MG63 (cell line): Measurements from ENCODE around the gene STX1B. TPM values are rescaled to one million over a fixed set of nuclear protein-coding genes. Genes with fewer than 3 reads are reported as not detected.

Source experiments
- DNase-seq: peaks from one replicate; pipeline ENCODE4 v3.0.0-alpha.2; 2020
- H3K27me3 ChIP-seq: fragments of 250-450 bp; sonication (Bioruptor Pico); 2 replicates; pipeline ENCODE4 v1.5.1; 2020; ENCODE audit warnings: mild to moderate bottlenecking, moderate library complexity
- H3K36me3 ChIP-seq: fragments of 250-450 bp; sonication (Bioruptor Pico); 2 replicates; pipeline ENCODE4 v1.5.1; 2020; ENCODE audit warnings: mild to moderate bottlenecking, moderate library complexity
- H3K4me3 ChIP-seq: fragments of 250-450 bp; sonication (Bioruptor Pico); 2 replicates; pipeline ENCODE4 v1.5.1; 2020; ENCODE audit warnings: mild to moderate bottlenecking, moderate library complexity
- H3K9me3 ChIP-seq: fragments of 250-450 bp; sonication (Bioruptor Pico); 2 replicates; pipeline ENCODE4 v1.5.1; 2020; ENCODE audit warnings: mild to moderate bottlenecking, moderate library complexity
- total RNA-seq: library from RNA; depleted of rRNA; stranded (reverse); fragments of >200 nt; shearing (Covaris generic); gene quantifications from 2 replicates; pipeline ENCODE4 v1.2.3, GENCODE V29; 2014; ENCODE audit warnings: low replicate concordance

Gene STX1B
- total RNA-seq, 1 experiment from 2014 or later: not detected

GRCh38 chr16:31002862-31003341 is 7.5 kb downstream of the STX1B start:
- no peaks in the 10 kb centered on the region for H3K9me3 ChIP-seq
- H3K27me3 ChIP-seq: no peaks in the 10 kb centered on the region
- no peak overlapping the region for H3K4me3 ChIP-seq
- DNase-seq: no peak
- H3K36me3 ChIP-seq: no peaks in the 10 kb centered on the region

- Histone ChIP-seq H3K36me3 (no peaks in the 10 kb centered on the region), H3K27me3 (no peaks in the 10 kb centered on the region), H3K4me3 (no peak overlapping the region), H3K9me3 (no peaks in the 10 kb centered on the region)
- no peak for DNase-seq
These were observed 8.2 kb downstream of the STX1B start for GRCh38 chr16:31002250-31002700.

- Histone ChIP-seq H3K4me3 (no peak overlapping the region), H3K9me3 (no peaks in the 10 kb centered on the region), H3K36me3 (no peaks in the 10 kb centered on the region), H3K27me3 (no peaks in the 10 kb centered on the region)
- no peak for DNase-seq
These were observed 8.8 kb downstream of the STX1B start for GRCh38 chr16:31001507-31002249.

GRCh38 chr16:31000671-31001382 is 9.6 kb downstream of the STX1B start:
- Histone ChIP-seq H3K27me3 (no peaks in the 10 kb centered on the region), H3K4me3 (no peak overlapping the region), H3K9me3 (no peaks in the 10 kb centered on the region), H3K36me3 (no peaks in the 10 kb centered on the region)
- no peak for DNase-seq

GRCh38 chr16:30998852-30999761 is 11.3 kb downstream of the STX1B start:
- H3K4me3 ChIP-seq: no peak overlapping the region

GRCh38 chr16:30997725-30998711 is 12.4 kb downstream of the STX1B start:
- Histone ChIP-seq H3K27me3 (no peaks in the 10 kb centered on the region), H3K9me3 (no peaks in the 10 kb centered on the region), H3K36me3 (no peaks in the 10 kb centered on the region), H3K4me3 (peak overlapping the region; percentile 46)
- DNase-seq: peak; percentile 91

More at GRCh38 chr16:30998852-30999761, 11.3 kb downstream of the STX1B start:
- H3K36me3 ChIP-seq: no peaks in the 10 kb centered on the region
- no peaks in the 10 kb centered on the region for H3K9me3 ChIP-seq
- peak; percentile 72 for DNase-seq
- no peaks in the 10 kb centered on the region for H3K27me3 ChIP-seq

GRCh38 chr16:30996985-30997724 is 13.3 kb downstream of the STX1B start:
- Histone ChIP-seq H3K36me3 (no peaks in the 10 kb centered on the region), H3K9me3 (no peaks in the 10 kb centered on the region), H3K27me3 (no peaks in the 10 kb centered on the region), H3K4me3 (peak overlapping the region; percentile 46)
- DNase-seq: peak; percentile 83

- Histone ChIP-seq H3K36me3 (no peaks in the 10 kb centered on the region), H3K4me3 (peak overlapping the region; percentile 46), H3K27me3 (no peaks in the 10 kb centered on the region), H3K9me3 (no peaks in the 10 kb centered on the region)
- DNase-seq: no peak
These were observed 14.0 kb downstream of the STX1B start for GRCh38 chr16:30996324-30996984.

GRCh38 chr16:30995927-30996323 is 14.5 kb downstream of the STX1B start:
- no peak for DNase-seq
- Histone ChIP-seq H3K27me3 (no peaks in the 10 kb centered on the region), H3K36me3 (no peaks in the 10 kb centered on the region), H3K4me3 (no peak overlapping the region), H3K9me3 (no peaks in the 10 kb centered on the region)

- Histone ChIP-seq H3K36me3 (no peaks in the 10 kb centered on the region), H3K9me3 (no peaks in the 10 kb centered on the region), H3K4me3 (no peak overlapping the region), H3K27me3 (no peaks in the 10 kb centered on the region)
- DNase-seq: no peak
These were observed 17.3 kb downstream of the STX1B start for GRCh38 chr16:30992931-30993816.

GRCh38 chr16:30992276-30992780 is 18.1 kb downstream of the STX1B start:
- H3K4me3 ChIP-seq: no peak overlapping the region
- no peaks in the 10 kb centered on the region for H3K36me3 ChIP-seq
- H3K27me3 ChIP-seq: no peaks in the 10 kb centered on the region
- DNase-seq: no peak
- H3K9me3 ChIP-seq: no peaks in the 10 kb centered on the region

GRCh38 chr16:30991052-30991451 is 19.4 kb downstream of the STX1B start:
- DNase-seq: no peak
- H3K27me3 ChIP-seq: no peaks in the 10 kb centered on the region
- peaks cover 5% of the 10 kb centered on the region for H3K36me3 ChIP-seq
- no peak overlapping the region for H3K4me3 ChIP-seq
- H3K9me3 ChIP-seq: no peaks in the 10 kb centered on the region

- Histone ChIP-seq H3K9me3 (no peaks in the 10 kb centered on the region), H3K36me3 (peaks cover 15% of the 10 kb centered on the region), H3K4me3 (no peak overlapping the region), H3K27me3 (no peaks in the 10 kb centered on the region)
- no peak for DNase-seq
These were observed 20.3 kb downstream of the STX1B start for GRCh38 chr16:30990105-30990504.
